Medulla oblongata (tissue), 1 donor: ENCODE results near the gene HSPB8.
"Not testable (repeated sequence)": the region's sequence is repeated elsewhere in the genome, so short reads cannot be mapped to it uniquely, and the experiment has no call there.

Experiments
- DNase-seq: peaks from one replicate; pipeline ENCODE4 v3.0.0-alpha.2; 2015; ENCODE audit errors: extremely low spot score

The HSPB8 gene

GRCh38 chr12:119206348-119207062, 27.8 kb downstream of the HSPB8 start:
- DNase-seq, result no peak

DNA sequence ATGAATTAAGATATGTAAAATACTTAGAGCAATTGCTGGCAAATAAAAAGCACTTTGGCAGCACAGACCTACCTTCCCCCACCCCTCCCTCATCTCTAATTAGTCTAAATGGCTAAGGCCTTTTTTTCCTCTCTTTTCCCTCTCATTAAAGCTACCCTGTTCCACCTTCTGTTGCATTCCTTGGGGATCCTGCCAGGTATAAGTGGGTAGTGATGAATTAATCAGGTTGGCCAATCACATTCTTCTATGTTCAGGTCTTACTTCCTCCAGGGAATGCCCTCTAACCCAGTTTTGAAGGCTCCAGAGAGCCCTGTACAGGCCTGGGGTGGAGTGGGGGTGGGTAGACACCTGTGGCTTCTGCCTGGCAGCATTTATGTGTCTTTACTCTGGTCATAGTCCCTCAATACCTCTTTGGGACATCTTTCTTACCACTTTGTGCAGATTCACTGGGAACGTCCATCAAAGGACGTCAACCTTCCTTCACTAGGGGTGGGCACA, 28.4 kb downstream of the HSPB8 start:
- no peak for DNase-seq

- peak; percentile 87 for DNase-seq
Measured at GRCh38 chr12:119208626-119209061, 29.9 kb downstream of the HSPB8 start.

DNA sequence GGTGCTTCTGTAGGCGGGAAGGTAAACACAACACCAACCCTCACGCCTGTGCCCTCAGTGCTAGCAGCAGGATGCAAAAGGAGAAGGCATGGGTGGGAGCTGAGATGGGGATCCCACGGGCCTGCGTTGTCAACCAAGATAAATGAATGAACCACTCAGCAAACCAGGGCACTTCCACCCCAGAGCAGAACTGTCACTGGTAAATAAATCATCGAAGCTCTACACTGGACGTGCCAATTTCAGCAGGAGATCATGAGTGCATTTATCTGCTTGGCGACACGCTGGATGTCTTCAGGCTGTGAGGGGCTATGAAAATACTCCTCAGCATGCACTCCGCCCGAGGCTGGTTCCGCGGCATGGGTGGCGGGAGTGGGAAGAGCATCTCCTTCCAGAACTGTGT, 33.2 kb downstream of the HSPB8 start:
- DNase-seq, result no peak

DNA sequence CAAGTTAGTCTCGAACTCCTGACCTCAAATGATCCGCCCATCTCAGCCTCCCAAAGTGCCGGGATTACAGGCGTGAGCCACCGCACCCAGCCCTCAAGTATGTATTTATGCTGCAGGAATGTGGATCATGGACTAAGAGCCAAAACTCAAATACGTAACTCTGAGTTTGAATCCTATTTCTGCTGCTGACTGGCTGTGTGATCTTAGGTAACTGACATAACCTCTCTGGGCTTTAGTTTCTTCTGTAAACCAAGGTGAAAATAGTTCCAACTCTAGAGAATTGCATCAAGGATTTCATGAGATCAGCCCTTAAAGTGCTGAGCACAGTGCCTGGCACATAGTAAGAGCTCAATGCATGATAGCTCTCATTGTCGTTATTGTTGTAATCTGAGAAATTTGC, 37.4 kb downstream of the HSPB8 start:
- no peak for DNase-seq

DNA sequence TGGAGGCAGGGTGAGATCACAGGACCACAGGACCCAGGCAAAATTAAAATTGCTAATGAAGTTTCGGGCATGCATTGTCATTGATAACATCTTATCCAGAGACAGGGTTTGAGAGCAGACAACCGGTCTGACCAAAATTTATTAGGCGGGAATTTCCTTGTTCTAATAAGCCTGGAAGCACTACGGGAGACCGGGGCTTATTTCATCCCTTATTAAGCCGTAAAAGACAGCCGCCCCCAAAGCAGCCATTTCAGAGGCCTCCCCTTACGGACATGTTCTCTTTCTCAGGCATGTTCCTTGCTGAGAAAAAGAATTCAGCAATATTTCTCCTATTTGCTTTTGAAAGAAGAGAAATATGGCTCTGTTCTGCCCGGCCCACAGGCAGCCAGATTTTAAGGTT, 40.1 kb downstream of the HSPB8 start:
- not testable (repeated sequence) for DNase-seq

DNA sequence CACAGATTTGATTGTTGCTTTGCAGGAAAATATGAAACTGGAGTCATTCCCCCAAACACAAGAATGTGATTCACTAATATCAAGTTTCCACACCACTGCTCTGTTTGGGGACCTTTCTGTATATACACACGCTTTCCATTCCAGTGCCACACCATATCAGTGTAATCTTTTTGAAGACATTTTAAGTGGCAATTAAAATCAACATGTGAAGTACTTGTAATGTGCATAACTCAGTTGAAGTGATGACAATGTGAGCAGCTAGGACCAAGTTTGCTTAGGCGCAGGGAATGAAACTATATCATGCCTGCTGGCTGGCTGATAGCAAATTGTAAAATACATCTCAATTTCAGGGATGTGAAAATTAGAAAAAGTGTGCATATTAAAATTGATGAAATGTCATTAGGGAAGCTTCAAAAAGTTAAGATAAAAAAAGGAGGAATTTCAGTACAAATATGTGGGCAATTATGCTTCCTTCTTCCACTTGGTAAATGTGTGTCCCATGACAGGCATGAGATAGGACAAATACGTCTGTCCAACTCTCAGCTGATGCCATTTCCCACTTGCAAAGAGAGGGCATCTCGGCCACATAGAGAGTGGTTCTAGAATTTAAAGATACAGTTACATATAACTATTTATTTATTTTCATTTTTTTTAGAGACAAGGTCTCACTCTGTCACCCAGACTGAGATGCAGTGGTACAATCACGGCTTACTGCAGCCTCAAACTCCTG, 43.7 kb downstream of the HSPB8 start:
- no peak for DNase-seq

GRCh38 chr12:119225454-119225853, 46.7 kb downstream of the HSPB8 start:
- no peak for DNase-seq

DNA sequence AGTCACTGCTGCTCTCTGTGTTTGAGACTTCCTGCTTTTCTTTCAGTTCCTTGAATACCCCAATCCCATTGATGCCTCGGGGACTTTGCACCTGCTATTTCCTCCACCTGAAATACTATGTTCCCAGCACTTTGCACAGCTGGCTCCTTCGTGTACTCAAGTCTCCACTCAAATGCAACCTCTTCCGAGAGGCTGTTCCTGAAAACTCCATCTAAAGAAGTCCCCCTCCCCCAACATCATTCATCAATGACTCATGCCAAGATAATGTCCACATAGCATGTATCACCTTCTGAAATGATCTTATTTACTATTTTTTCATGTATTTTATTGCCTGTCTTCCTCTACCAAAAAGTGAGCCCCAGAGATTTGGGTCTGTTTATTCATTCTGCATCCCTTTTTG, 48.6 kb downstream of the HSPB8 start:
- DNase-seq, result no peak

GRCh38 chr12:119229205-119229604, 50.5 kb downstream of the HSPB8 start:
- DNase-seq, result no peak

- peak; percentile 59 for DNase-seq
Measured at GRCh38 chr12:119229837-119230236, 51.1 kb downstream of the HSPB8 start.

DNA sequence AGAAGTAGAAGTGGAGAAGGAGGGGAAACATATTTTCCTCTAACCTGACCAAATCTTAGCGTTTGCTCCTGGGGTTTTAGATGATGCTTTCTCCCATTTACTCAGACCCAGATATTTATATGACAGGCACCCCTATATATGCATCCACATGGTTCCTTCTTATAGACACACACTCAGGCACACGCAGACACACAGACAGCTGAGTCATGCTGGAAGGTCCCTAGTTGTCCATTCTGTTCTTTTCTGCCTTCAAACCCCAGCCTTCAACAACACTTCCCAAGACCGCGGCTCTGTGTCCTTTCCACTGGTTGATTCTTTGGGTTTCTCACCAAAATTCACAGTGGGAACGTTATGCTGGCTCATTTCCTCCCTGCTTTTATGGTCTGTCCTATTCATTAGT, 52.1 kb downstream of the HSPB8 start:
- DNase-seq, result no peak

DNA sequence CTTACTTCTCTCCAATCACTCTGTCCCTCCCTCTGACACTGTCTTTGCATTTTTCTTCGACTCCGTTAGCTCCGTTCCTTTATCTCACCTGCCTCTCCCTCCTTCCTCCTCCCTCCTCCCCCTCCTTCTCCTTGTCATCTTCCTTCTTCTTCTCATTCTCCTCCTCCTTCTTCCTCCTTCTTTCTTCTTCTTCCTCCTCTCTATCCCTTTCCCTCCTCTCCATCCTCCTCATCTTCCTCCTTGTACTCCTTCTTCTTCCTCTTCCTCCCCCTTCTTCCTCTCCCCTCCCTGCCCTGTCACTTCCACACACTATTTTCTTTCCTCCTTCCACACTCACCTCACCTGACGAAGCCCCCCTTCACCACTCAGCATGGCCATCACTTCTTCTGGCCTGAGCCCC, 53.0 kb downstream of the HSPB8 start:
- DNase-seq, result no peak

GRCh38 chr12:119235197-119235751, 56.5 kb downstream of the HSPB8 start:
- DNase-seq, result no peak

- no peak for DNase-seq
Measured at GRCh38 chr12:119236372-119236771, 57.6 kb downstream of the HSPB8 start.

DNA sequence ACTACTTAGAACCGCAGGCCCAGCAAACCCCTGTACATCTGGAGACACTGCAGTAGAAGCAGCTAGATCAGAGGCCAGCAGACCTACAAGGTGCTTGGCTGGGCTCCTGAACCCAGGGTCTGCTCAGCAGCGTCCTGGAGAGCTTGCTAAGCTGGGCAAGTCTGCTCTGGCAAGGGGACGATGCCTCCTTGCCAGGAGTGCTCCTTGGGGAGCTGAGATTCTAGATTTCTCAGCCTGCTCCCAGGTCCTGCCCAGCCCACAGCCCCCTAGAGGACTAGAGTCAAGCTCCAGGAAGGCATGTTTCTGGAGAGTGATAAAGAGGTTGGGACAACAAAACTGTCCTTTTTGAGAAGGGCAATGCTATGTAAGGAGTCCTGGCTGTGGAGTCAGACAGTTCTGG, 60.3 kb downstream of the HSPB8 start:
- no peak for DNase-seq

DNA sequence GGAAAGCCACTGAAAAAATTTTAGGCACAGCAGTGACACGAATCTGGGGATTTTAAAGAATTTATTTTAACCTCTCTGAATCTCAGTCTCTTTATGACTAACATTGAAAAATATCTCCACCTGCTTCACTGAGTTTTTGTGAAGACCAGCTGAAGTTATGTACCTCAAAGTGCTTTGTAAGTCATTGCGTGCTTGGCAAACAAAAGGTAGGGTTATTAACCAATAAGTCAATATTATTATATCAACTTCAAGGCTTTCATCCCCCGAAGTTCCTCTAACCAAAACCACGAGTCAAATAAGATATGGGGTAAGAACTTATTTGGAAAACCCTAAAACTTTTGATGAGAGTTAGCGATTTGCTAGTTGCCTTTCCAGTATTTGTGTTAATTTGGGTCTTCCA, 62.3 kb downstream of the HSPB8 start:
- DNase-seq, result no peak

DNA sequence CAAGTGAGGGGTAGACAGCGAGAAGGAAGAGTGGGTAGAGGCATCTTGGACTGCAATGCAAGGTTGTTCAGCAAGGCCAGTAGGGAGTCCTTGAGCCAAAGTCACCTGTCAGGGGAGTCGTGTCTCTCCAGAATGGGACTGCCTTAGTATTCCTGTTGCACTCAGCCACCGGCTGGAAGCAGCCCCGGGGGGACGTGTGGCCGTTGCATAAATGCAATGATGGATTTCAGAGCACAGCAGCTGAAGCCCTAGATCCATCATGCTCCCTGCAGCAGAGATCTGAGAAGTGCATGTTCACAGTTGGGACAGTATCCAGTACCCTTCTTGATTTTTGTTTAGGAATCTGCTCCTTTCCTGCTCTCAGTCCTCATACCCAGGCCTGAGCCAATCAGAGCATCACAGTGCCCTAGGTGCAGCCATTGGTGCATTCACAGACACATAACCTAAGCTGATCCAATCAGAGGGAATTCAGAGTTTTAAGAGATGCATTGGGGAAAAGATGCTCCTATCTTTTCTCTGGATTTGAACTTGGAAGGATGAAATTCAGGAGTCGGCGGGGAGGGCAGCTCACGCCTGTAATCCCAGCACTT, 62.9 kb downstream of the HSPB8 start:
- DNase-seq, result no peak
